Measurements from ENCODE around the gene TMPRSS11F. TPM values are rescaled to one million over a fixed set of nuclear protein-coding genes. Genes with fewer than 3 reads are reported as not detected.

TMPRSS11F gene
- total and polyA plus RNA-seq, 2 of the 4 experiments (the other 2 are of a cell fraction), result not detected

DNA sequence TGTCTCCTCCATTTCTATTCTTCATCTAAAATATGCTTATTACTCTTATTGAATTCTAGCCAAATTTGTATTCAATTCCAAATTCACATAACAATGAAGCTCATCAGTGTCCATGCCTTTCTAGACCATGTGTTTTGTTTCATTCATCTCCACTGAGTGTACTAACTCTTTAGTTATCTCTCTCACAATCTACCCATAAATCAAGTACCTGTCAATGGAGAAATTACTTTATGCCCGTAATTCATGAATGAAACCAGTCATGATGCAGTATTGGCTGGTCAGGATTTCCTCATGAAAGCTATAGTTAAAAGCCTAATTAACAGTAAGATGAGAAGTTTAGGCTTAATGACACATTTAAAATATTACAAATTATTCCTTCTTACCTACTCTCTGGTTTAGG, 12.2 kb upstream of the TMPRSS11F start:
- H3K9me1 ChIP-seq (ENCODE audit: insufficient read depth, low read length), result no peaks in the 10 kb centered on the region
- intact Hi-C loops (cut with micrococcal nuclease) (no loop called here), in situ Hi-C loops (cut with MboI; ENCODE audit: low sequenced_read_pairs) (no loop called here), dilution Hi-C loops (cut with HindIII; ENCODE audit: low sequenced_read_pairs, unreplicated experiment) (no loop called here)
- ChIA-PET CTCF (no interaction called here), POLR2A (ENCODE audit: unreplicated experiment) (no interaction called here)
- no peak overlapping the region for H4K5ac ChIP-seq (ENCODE audit: low read depth, low read length)
- H3K14ac ChIP-seq (replicated peaks; ENCODE audit: low read depth, low read length), result no peak overlapping the region
- H3K27ac ChIP-seq (ENCODE audit: insufficient read depth, low read length), result no peak overlapping the region
- H2BK5ac ChIP-seq (ENCODE audit: low read depth, low read length, poor library complexity, severe bottlenecking), result no peak overlapping the region
- H3K27me3 ChIP-seq (ENCODE audit: control insufficient read depth, insufficient read depth, low read length), result no peaks in the 10 kb centered on the region
- H3K9ac ChIP-seq (ENCODE audit: low read depth, low read length), result no peak overlapping the region
- H3K4me1 ChIP-seq (ENCODE audit: control insufficient read depth, insufficient read depth, low read length), result no peaks in the 10 kb centered on the region
- no peak overlapping the region for H4K8ac ChIP-seq (ENCODE audit: low read depth in 2 of 2, low read length in 2 of 2)
- no peak overlapping the region for H3K4ac ChIP-seq (ENCODE audit: low read depth, low read length)
- no peak overlapping the region for H3K4me2 ChIP-seq (ENCODE audit: low read depth, low read length)
- no peak overlapping the region for H3K23ac ChIP-seq (ENCODE audit: low read depth, low read length)
- no peak overlapping the region for H3K4me3 ChIP-seq (ENCODE audit: insufficient read depth, low read depth, low read length)
- DNase-seq (no peak), ATAC-seq (ENCODE audit: low read depth) (no peak)
- H3K79me1 ChIP-seq (ENCODE audit: low read depth in 1 of 2, low read length in 2 of 2), result no peaks in the 10 kb centered on the region
- H2BK20ac ChIP-seq (ENCODE audit: low read depth, low read length), result no peak overlapping the region
- no peak overlapping the region for H3K18ac ChIP-seq (ENCODE audit: low read depth, low read length)
- H4K91ac ChIP-seq (ENCODE audit: insufficient read depth, low read depth, low read length), result no peak overlapping the region
- WGBS, 2 experiments (ENCODE audit: extremely low coverage in 2 of 2, insufficient read length in 1 of 2), result no CpG with 5 or more reads among the region's 1 CpG
- H3K36me3 ChIP-seq (ENCODE audit: control insufficient read depth, insufficient read depth, low read length), result no peaks in the 10 kb centered on the region
- no peak overlapping the region for H2AK5ac ChIP-seq (ENCODE audit: low read depth, low read length)
- H3K9me3 ChIP-seq (ENCODE audit: control insufficient read depth, insufficient read depth, low read length), result no peaks in the 10 kb centered on the region
- H2BK120ac ChIP-seq (ENCODE audit: low read depth, low read length), result no peak overlapping the region
- no peaks in the 10 kb centered on the region for H4K20me1 ChIP-seq (ENCODE audit: insufficient read depth, low read length)
- no peak overlapping the region for H2AFZ ChIP-seq (replicated peaks; ENCODE audit: low read length, poor library complexity)
- H2BK15ac ChIP-seq (ENCODE audit: low read depth, low read length), result no peak overlapping the region
- no TSS peak for BruUV-seq (replicated peaks)
- no peak for TF ChIP-seq MAZ (IDR thresholded peaks at IDR 0.05; ENCODE audit: borderline replicate concordance, low read depth, low read length)
- TF ChIP-seq CHD1 (IDR thresholded peaks at IDR 0.05; ENCODE audit: low read depth, low read length), result no peak
- no peak for TF ChIP-seq RCOR1 (IDR thresholded peaks at IDR 0.05; ENCODE audit: insufficient replicate concordance, low read length)
- TF ChIP-seq, protein P1, sequence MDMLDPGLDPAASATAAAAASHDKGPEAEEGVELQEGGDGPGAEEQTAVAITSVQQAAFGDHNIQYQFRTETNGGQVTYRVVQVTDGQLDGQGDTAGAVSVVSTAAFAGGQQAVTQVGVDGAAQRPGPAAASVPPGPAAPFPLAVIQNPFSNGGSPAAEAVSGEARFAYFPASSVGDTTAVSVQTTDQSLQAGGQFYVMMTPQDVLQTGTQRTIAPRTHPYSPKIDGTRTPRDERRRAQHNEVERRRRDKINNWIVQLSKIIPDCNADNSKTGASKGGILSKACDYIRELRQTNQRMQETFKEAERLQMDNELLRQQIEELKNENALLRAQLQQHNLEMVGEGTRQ (IDR thresholded peaks at IDR 0.05; ENCODE audit: low read depth, low read length), result no peak
- TF ChIP-seq BHLHE40 (IDR thresholded peaks at IDR 0.05; ENCODE audit: low read depth, low read length), result no peak
- no peak for TF ChIP-seq FOS (IDR thresholded peaks at IDR 0.05; ENCODE audit: low read depth, low read length)
- H3K56ac ChIP-seq (ENCODE audit: extremely low read depth, insufficient read depth, low read length), result no peak overlapping the region
- H2AK9ac ChIP-seq (replicated peaks; ENCODE audit: low read depth, low read length, poor library complexity), result no peak overlapping the region

Measured in IMR-90 (cell line).